B cell (primary cell): ENCODE measurements around the gene G6PD. TPM values are rescaled to one million over a fixed set of nuclear protein-coding genes. Genes with fewer than 3 reads are reported as not detected.

Source experiments
- ATAC-seq: fragments of 200-7000 bp; cut with Tn5 transposase; one replicate; pipeline ENCODE4 v1.10.0; 2021; ENCODE audit warnings: low read depth, mild to moderate bottlenecking, moderate number of reproducible peaks, moderate library complexity
- CTCF ChIA-PET: fragments of 350-600 bp; sonication (Branson Sonifier 250); formaldehyde crosslinking; loops from one replicate; lab custom pipeline; 2021; ENCODE audit warnings: antibody characterized with exemption, inconsistent platforms; lab: Charles Lee
- POLR2A ChIA-PET: fragments of 350-600 bp; sonication (Branson Sonifier 250); formaldehyde crosslinking; loops from one replicate; lab custom pipeline; 2021; ENCODE audit warnings: antibody characterized with exemption; lab: Charles Lee
- DNase-seq: peaks from one replicate; pipeline ENCODE4 v3.0.0; 2013
- H2AFZ ChIP-seq: 2 replicates; pipeline ENCODE4 v1.6.1; 2012; ENCODE audit warnings: mild to moderate bottlenecking, low read depth, low read length; ENCODE audit not compliant: insufficient read depth, poor library complexity, severe bottlenecking
- H3K27ac ChIP-seq, 2 donors: 1 replicate in 1 of 2; 2 replicates in 1 of 2; pipeline ENCODE4 v1.5.1; 2012 to 2013; ENCODE audit warnings: low read length in 2 of 2, mild to moderate bottlenecking in 2 of 2, moderate library complexity in 1 of 2
- H3K27me3 ChIP-seq, 4 experiments: fragments of 200-600 bp in 1 of 4; sonication (generic) in 1 of 4; replicated peaks in 1 of 4; 1 replicate in 2 of 4; 2 replicates in 2 of 4; pipeline versions ENCODE4 v1.6.1 to v1.7.0; 2013 to 2016; ENCODE audit warnings: low read length in 3 of 4, mild to moderate bottlenecking in 2 of 4, mixed read lengths in 1 of 4, moderate library complexity in 1 of 4; ENCODE audit not compliant: insufficient read depth in 4 of 4, control insufficient read depth in 3 of 4; ENCODE audit errors: control extremely low read depth in 1 of 4
- H3K36me3 ChIP-seq, 2 experiments: replicated peaks in 1 of 2; 1 replicate in 1 of 2; 2 replicates in 1 of 2; pipeline versions ENCODE4 v1.6.1 to v1.7.1; 2013; ENCODE audit warnings: low read length in 1 of 2; ENCODE audit not compliant: insufficient read depth in 2 of 2, control insufficient read depth in 1 of 2; ENCODE audit errors: control extremely low read depth in 1 of 2, extremely low read depth in 1 of 2
- H3K4me1 ChIP-seq, 2 donors: fragments of 200-600 bp in 1 of 2; sonication (generic) in 1 of 2; 1 replicate in 1 of 2; 2 replicates in 1 of 2; pipeline versions ENCODE4 v1.5.1 to v1.6.1; 2013 to 2017; ENCODE audit warnings: low read length in 2 of 2; ENCODE audit not compliant: control insufficient read depth in 2 of 2, insufficient read depth in 2 of 2
- H3K4me2 ChIP-seq: replicated peaks from 2 replicates; pipeline ENCODE3; 2012; ENCODE audit warnings: mild to moderate bottlenecking, low read depth, low read length; ENCODE audit not compliant: poor library complexity, severe bottlenecking
- H3K4me3 ChIP-seq, 5 experiments: fragments of 200-600 bp in 1 of 5; sonication (generic) in 1 of 5; 1 replicate in 3 of 5; 2 replicates in 2 of 5; pipeline versions ENCODE4 v1.5.1 to v1.7.0; 2011 to 2016; ENCODE audit warnings: low read length in 4 of 5, mild to moderate bottlenecking in 4 of 5, low read depth in 2 of 5, control low read depth in 1 of 5, moderate library complexity in 1 of 5; ENCODE audit not compliant: insufficient read depth in 1 of 5; ENCODE audit errors: control extremely low read depth in 1 of 5, extremely low read depth in 1 of 5
- H3K79me2 ChIP-seq: fragments of 200-600 bp; sonication (generic); one replicate; pipeline ENCODE4 v1.6.0; 2016; ENCODE audit warnings: low read length; ENCODE audit not compliant: control insufficient read depth, insufficient read depth
- H3K9ac ChIP-seq: fragments of 200-600 bp; sonication (generic); 2 replicates; pipeline ENCODE4 v1.6.1; 2017; ENCODE audit warnings: mild to moderate bottlenecking, low read length, moderate library complexity
- H3K9me3 ChIP-seq, 3 donors: one replicate each; pipeline versions ENCODE4 v1.6.1 to v1.7.1; 2013; ENCODE audit warnings: low read length in 2 of 3; ENCODE audit not compliant: control insufficient read depth in 2 of 3, insufficient read depth in 1 of 3; ENCODE audit errors: control extremely low read depth in 1 of 3
- H4K20me1 ChIP-seq: 2 replicates; pipeline ENCODE4 v1.6.0; 2012; ENCODE audit warnings: mild to moderate bottlenecking, low read length; ENCODE audit not compliant: insufficient read depth, control insufficient read depth, poor library complexity, severe bottlenecking
- H3K27ac Mint-ChIP-seq: one replicate; pipeline ENCODE4 v1.8.0; 2021; ENCODE audit warnings: mixed read lengths
- H3K27me3 Mint-ChIP-seq: one replicate; pipeline ENCODE4 v1.8.0; 2021; ENCODE audit warnings: mixed read lengths
- H3K4me1 Mint-ChIP-seq: one replicate; pipeline ENCODE4 v1.8.0; 2021; ENCODE audit warnings: mixed read lengths
- H3K4me3 Mint-ChIP-seq: one replicate; pipeline ENCODE4 v1.8.0; 2021; ENCODE audit warnings: mixed read lengths
- H3K9me3 Mint-ChIP-seq: one replicate; pipeline ENCODE4 v1.8.0; 2022; ENCODE audit warnings: mixed read lengths; ENCODE audit not compliant: insufficient read depth
- EZH2 ChIP-seq: IDR thresholded peaks from 2 replicates; pipeline ENCODE4 v1.6.1; 2012; ENCODE audit warnings: borderline replicate concordance, low read depth, mild to moderate bottlenecking, moderate library complexity, low read length; ENCODE audit not compliant: insufficient read depth, poor library complexity, severe bottlenecking
- WGBS: methylation state at CpG from one replicate; pipeline ENCODE4 v1.1.5; 2013; ENCODE audit warnings: missing lambda C conversion rate; ENCODE audit not compliant: insufficient coverage; 5-methylcytosine and 5-hydroxymethylcytosine counted together
- intact Hi-C: fragments of 100-400 bp; cut with micrococcal nuclease; formaldehyde crosslinking; loops from one replicate; pipeline ENCODE4 v1.10.0; 2022
- polyA plus RNA-seq: library from polyadenylated mRNA; depleted of rRNA; stranded (reverse); fragments of >200 nt; gene quantifications from 2 replicates; pipeline ENCODE4 v1.2.3, GENCODE V29; 2012
- total RNA-seq, 2 donors: library from RNA; stranded (reverse); fragments of 120-200 nt in 1 of 2; gene quantifications; 1 replicate in 1 of 2; 2 replicates in 1 of 2; pipeline versions ENCODE4 v1.2.3 to v1.2.4, GENCODE V29; 2013 to 2022
- TF ChIP-seq, protein P1 (sequence below): fragments of 200-600 bp; IDR thresholded peaks from one replicate; pipeline ENCODE4 v1.8.0; 2022; ENCODE audit warnings: antibody characterized with exemption, mild to moderate bottlenecking

G6PD gene
- total and polyA plus RNA-seq, 2 donors (not counting 1 experiment from before 2014, with no cell fraction given), result 61.2 to 64.4 TPM

DNA sequence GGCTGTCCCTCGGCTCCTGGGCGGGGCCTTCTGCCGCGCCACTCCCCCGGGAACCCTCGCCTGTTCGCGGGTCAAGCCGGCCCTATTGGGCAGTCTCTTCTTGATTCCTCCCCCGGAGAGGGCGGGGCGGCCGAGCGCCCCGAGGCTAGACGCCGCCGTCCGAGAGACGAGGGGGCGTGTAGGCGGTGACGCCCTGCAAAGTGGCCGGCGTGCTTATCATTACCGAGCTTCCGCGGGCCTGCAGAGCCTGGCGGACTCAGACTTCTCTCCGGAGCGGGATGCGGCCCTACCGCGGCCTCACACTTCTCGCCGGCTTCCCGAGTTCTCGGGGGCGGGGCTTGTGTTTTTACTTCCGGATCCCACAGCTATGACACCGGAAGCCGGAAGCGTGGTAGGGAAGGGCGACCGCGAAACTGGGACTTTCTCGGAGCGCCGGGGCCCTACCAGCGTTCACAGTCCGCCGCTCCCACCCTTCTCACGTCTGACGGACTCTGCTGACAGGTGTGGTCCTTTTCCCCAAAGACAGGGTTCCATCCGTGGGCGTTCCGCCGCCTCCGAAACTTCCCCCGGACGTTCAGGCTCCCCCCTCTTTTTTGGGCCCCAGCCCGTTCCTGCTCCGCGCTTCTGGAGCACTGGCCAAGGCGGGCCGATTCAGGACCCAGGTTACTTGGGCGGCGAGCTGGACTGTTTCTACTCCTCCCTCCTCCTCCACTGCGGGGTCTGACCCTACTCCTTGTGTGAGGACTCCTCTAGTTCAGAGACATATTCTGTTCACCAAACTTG is 790 bp upstream of the G6PD start, which contains the start of gene IKBKG:
Gene IKBKG, plus strand, starts transcription at position 376 of the 783 bp plus-strand sequence. CDS start 4,383 bp downstream, outside the sequence.
- Histone ChIP-seq H3K9ac (peak within 1 kb of the TSS; percentile 82), H3K36me3 (peaks cover 0 to 7% of the 10 kb centered on the region in 2 experiments), H3K4me3 (peak within 1 kb of the TSS; percentile 68 to 91 (median 70)), H3K27ac (peak within 1 kb of the TSS; percentile 83 to 85), H3K4me2 (peak within 1 kb of the TSS; percentile 72), H3K79me2 (peaks cover 46% of the 10 kb centered on the region), H3K27me3 (no peaks in the 10 kb centered on the region), H3K9me3 (no peaks in the 10 kb centered on the region), H2AFZ (peak within 1 kb of the TSS; percentile 60), H4K20me1 (peaks cover 17% of the 10 kb centered on the region), H3K4me1 (peaks cover 16 to 42% of the 10 kb centered on the region in 2 donors)
- ATAC-seq (peak; percentile 84), DNase-seq (peak; percentile 94)
- TF ChIP-seq, protein P1, sequence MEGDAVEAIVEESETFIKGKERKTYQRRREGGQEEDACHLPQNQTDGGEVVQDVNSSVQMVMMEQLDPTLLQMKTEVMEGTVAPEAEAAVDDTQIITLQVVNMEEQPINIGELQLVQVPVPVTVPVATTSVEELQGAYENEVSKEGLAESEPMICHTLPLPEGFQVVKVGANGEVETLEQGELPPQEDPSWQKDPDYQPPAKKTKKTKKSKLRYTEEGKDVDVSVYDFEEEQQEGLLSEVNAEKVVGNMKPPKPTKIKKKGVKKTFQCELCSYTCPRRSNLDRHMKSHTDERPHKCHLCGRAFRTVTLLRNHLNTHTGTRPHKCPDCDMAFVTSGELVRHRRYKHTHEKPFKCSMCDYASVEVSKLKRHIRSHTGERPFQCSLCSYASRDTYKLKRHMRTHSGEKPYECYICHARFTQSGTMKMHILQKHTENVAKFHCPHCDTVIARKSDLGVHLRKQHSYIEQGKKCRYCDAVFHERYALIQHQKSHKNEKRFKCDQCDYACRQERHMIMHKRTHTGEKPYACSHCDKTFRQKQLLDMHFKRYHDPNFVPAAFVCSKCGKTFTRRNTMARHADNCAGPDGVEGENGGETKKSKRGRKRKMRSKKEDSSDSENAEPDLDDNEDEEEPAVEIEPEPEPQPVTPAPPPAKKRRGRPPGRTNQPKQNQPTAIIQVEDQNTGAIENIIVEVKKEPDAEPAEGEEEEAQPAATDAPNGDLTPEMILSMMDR, result no peak
- TF ChIP-seq EZH2, result no peak
- peak within 1 kb of the TSS; percentile 94 for H3K4me3 Mint-ChIP-seq
- intact Hi-C loops, result no loop called here
- CTCF ChIA-PET, result no interaction called here
- H3K27ac Mint-ChIP-seq, result peak within 1 kb of the TSS; percentile 88
- no peaks in the 10 kb centered on the region for H3K27me3 Mint-ChIP-seq
- H3K4me1 Mint-ChIP-seq, result peaks cover 41% of the 10 kb centered on the region
- POLR2A ChIA-PET, result interaction anchor here (1.2 to 1.3 kb wide), 2 partner anchors 138 to 149 kb away, joined by 3 to 4 read pairs; partner anchors contain the start of genes DNASE1L1 and RPL10
- no peaks in the 10 kb centered on the region for H3K9me3 Mint-ChIP-seq
- WGBS, result under 1% methylated on average over 67 of the region's 69 CpGs
